Effector memory CD8-positive, alpha-beta T cell (primary cell): ENCODE measurements around the gene FXYD3.

ENCODE experiments used
- ATAC-seq: fragments of 150-1000 bp; cut with Tn5 transposase; replicated peaks from 2 replicates; pipeline ENCODE4 v1.10.0; 2021; ENCODE audit warnings: mild to moderate bottlenecking, moderate library complexity
- DNase-seq, 3 experiments: peaks; one replicate each; pipeline ENCODE4 v3.0.0; 2021
- H3K27ac Mint-ChIP-seq, 2 donors: one replicate each; pipeline ENCODE4 v1.8.0; 2022; ENCODE audit warnings: mild to moderate bottlenecking in 2 of 2, mixed read lengths in 2 of 2, moderate library complexity in 2 of 2
- H3K27me3 Mint-ChIP-seq, 2 donors: one replicate each; pipeline ENCODE4 v1.8.0; 2022; ENCODE audit warnings: mixed read lengths in 2 of 2
- H3K36me3 Mint-ChIP-seq: one replicate; pipeline ENCODE4 v1.8.0; 2022; ENCODE audit warnings: mild to moderate bottlenecking, moderate library complexity, mixed read lengths; ENCODE audit not compliant: insufficient read depth
- H3K4me1 Mint-ChIP-seq, 2 donors: one replicate each; pipeline ENCODE4 v1.8.0; 2022; ENCODE audit warnings: low read depth in 2 of 2, mixed read lengths in 2 of 2
- H3K4me3 Mint-ChIP-seq, 2 donors: one replicate each; pipeline ENCODE4 v1.8.0; 2022; ENCODE audit warnings: mild to moderate bottlenecking in 2 of 2, mixed read lengths in 2 of 2, moderate library complexity in 2 of 2
- H3K9me3 Mint-ChIP-seq, 2 donors: one replicate each; pipeline ENCODE4 v1.8.0; 2022; ENCODE audit warnings: mixed read lengths in 2 of 2

FXYD3 gene

GRCh38 chr19:35105047-35105410 is 10.6 kb upstream of the FXYD3 start:
- H3K4me3 Mint-ChIP-seq = no peak overlapping the region
- ATAC-seq = peak; percentile 8
- no peak for DNase-seq
- no peaks in the 10 kb centered on the region for H3K36me3 Mint-ChIP-seq
- no peaks in the 10 kb centered on the region for H3K9me3 Mint-ChIP-seq
- peaks cover 0 to 2% of the 10 kb centered on the region in 2 donors for H3K4me1 Mint-ChIP-seq
- no peaks in the 10 kb centered on the region for H3K27me3 Mint-ChIP-seq
- no peak overlapping the region for H3K27ac Mint-ChIP-seq

DNA sequence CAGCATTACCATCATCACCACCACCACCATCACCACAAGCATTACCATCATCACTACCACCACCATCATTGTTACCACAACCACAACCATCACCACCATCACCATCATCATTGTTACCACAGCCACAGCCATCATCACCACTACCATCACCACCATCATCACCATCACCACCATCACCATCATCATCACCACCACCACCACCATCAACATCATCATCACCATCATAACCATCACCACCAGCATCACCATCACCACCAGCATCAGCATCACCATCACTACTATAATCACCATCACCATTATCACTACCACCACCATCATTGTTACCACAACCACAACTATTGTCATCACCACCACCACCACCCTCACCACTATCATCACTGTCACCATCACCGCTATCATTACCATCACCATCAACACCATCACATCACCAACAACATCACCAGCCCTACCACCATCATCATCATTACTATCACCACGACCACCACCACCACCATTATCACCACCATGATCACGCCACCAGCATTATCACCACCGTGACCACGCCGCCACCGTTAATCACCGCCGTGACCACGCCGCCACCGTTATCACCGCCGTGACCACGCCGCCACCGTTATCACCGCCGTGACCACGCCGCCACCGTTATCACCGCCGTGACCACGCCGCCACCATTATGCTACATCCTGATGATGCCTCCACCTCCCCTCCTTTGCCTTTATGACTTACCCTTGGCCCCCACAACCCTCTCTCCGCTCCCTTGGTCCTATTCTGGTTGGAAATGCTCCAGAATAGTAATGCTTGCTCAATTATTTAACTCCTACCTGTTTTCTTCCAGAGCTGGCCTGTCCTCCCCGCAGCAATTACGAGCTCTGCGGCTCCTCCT is 10.0 kb upstream of the FXYD3 start:
- peaks cover 0 to 2% of the 10 kb centered on the region in 2 donors for H3K27me3 Mint-ChIP-seq
- no peak overlapping the region for H3K27ac Mint-ChIP-seq
- no peak for DNase-seq
- H3K4me1 Mint-ChIP-seq = peaks cover 0 to 2% of the 10 kb centered on the region in 2 donors
- peak; percentile 49 for ATAC-seq
- no peaks in the 10 kb centered on the region for H3K9me3 Mint-ChIP-seq
- no peaks in the 10 kb centered on the region for H3K36me3 Mint-ChIP-seq
- no peak overlapping the region for H3K4me3 Mint-ChIP-seq

DNA sequence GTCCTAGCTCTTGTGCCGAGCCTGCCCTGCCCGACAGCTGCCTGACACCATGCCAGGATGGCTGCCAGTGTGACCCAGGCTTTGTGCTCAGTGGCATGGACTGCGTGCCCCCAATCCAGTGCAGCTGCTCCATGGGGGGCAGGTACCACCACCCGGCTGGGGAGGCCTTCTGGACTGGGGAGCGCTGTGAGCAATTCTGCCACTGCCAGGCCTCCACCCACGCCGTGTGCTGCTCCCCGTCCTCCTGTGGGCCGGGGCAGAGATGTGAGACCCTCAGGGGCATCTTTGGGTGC is 9.4 kb upstream of the FXYD3 start:
- Mint-ChIP-seq H3K27me3 (peaks cover 0 to 6% of the 10 kb centered on the region in 2 donors), H3K4me1 (peaks cover 0 to 2% of the 10 kb centered on the region in 2 donors), H3K36me3 (no peaks in the 10 kb centered on the region), H3K9me3 (no peaks in the 10 kb centered on the region), H3K4me3 (no peak overlapping the region), H3K27ac (no peak overlapping the region)
- DNase-seq (no peak), ATAC-seq (no peak)

- Mint-ChIP-seq H3K36me3 (no peaks in the 10 kb centered on the region), H3K9me3 (no peaks in the 10 kb centered on the region), H3K27ac (peak overlapping the region in 1 of 2 donors; percentile 17), H3K4me3 (no peak overlapping the region), H3K27me3 (peaks cover 5 to 6% of the 10 kb centered on the region in 2 donors), H3K4me1 (peaks cover 0 to 2% of the 10 kb centered on the region in 2 donors)
- ATAC-seq = no peak
- no peak for DNase-seq
These were observed 8.6 kb upstream of the FXYD3 start for GRCh38 chr19:35106898-35107541.

- H3K4me3 Mint-ChIP-seq = no peak overlapping the region
- peaks cover 0 to 2% of the 10 kb centered on the region in 2 donors for H3K4me1 Mint-ChIP-seq
- peaks cover 6 to 10% of the 10 kb centered on the region in 2 donors for H3K27me3 Mint-ChIP-seq
- H3K27ac Mint-ChIP-seq = peak overlapping the region in 1 of 2 donors; percentile 17
- H3K36me3 Mint-ChIP-seq = no peaks in the 10 kb centered on the region
- no peak for ATAC-seq
- H3K9me3 Mint-ChIP-seq = no peaks in the 10 kb centered on the region
- DNase-seq = no peak
These were observed 8.1 kb upstream of the FXYD3 start for GRCh38 chr19:35107545-35107944.

DNA sequence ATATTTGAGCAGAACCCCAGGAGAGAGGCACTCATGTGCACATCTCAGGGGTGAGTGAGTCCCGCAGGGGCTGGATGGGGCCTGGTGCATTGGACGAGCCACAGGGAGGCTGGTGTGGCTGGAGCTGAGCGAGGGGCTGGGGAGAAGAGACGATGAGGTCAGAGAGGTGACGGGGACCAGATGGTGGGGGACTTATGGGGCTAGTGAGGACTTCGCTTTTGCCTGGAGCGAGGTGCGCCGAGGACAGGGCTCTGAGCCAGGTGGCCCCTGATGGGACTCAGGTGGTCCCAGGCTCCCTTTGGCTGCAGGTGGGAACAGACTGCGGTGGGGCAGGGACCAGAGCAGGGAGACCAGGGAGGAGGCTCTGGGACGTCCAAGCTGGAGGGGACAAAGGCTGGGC is 6.9 kb upstream of the FXYD3 start:
- no peak for ATAC-seq
- H3K27me3 Mint-ChIP-seq = peaks cover 6 to 10% of the 10 kb centered on the region in 2 donors
- H3K36me3 Mint-ChIP-seq = no peaks in the 10 kb centered on the region
- no peaks in the 10 kb centered on the region for H3K9me3 Mint-ChIP-seq
- peaks cover 0 to 2% of the 10 kb centered on the region in 2 donors for H3K4me1 Mint-ChIP-seq
- no peak overlapping the region for H3K4me3 Mint-ChIP-seq
- DNase-seq = no peak
- no peak overlapping the region for H3K27ac Mint-ChIP-seq

DNA sequence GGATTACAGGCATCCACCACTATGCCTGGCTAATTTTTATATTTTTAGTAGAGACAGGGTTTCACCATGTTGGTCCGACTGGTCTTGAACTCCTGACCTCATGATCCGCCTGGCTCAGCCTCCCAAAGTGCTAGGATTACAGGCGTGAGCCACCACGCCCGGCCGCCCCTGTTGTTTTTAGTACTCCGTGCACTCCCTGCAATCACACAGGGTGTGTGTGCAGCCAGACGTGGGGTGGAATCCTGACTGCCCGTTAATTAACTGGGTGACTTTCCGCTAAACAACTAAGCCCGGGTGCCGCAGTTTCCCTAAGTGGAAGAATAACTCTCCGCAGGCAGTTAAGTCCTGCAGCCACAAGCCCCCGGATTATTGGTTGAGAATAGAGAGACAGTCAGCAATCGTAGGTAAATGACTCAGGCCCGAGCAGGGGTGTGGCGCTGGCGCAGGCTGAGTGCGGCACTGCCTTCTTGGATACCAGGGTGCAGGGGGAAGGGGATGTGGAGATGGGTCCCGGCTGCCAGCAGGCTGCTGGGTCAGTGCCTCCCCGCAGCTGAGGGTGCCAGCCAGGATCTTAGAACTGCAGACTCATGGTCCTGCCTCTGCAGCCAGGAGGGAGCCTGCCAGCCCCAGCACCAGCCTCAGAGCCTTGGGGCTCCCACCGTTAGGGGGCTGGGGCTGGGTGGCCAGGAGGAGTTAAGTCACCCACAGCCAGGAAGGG is 6.1 kb upstream of the FXYD3 start:
- H3K27ac Mint-ChIP-seq = no peak overlapping the region
- ATAC-seq (no peak), DNase-seq (no peak)
- H3K27me3 Mint-ChIP-seq = peaks cover 6 to 10% of the 10 kb centered on the region in 2 donors
- no peaks in the 10 kb centered on the region for H3K9me3 Mint-ChIP-seq
- no peaks in the 10 kb centered on the region for H3K36me3 Mint-ChIP-seq
- H3K4me1 Mint-ChIP-seq = peaks cover 2% of the 10 kb centered on the region in 2 donors
- no peak overlapping the region for H3K4me3 Mint-ChIP-seq

DNA sequence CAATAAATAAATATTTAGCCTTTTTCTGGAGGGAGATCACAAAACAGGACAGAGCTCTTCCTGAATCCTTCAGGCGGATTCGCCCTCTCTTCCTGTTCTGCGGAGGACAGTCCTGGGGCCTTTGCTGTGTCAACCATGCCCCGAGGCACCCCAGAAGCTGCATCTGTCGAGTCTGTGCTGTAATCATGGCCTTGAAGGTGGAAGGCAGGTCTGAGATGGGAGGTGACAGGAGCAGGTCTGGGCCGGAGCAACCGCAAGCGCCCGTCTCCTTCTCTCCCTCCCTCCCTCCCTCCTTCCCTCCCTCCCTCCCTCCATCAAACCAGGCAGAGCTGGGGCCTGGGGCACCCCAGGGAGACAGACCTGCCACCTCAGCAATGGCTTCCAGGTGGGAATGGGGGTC is 4.6 kb upstream of the FXYD3 start:
- Mint-ChIP-seq H3K4me1 (peaks cover 4 to 6% of the 10 kb centered on the region in 2 donors), H3K27ac (no peak overlapping the region), H3K27me3 (peaks cover 6 to 10% of the 10 kb centered on the region in 2 donors), H3K9me3 (no peaks in the 10 kb centered on the region), H3K36me3 (no peaks in the 10 kb centered on the region), H3K4me3 (no peak overlapping the region)
- DNase-seq (no peak), ATAC-seq (no peak)

GRCh38 chr19:35112995-35113688 is 2.5 kb upstream of the FXYD3 start:
- Mint-ChIP-seq H3K27me3 (peaks cover 6 to 10% of the 10 kb centered on the region in 2 donors), H3K4me3 (no peak overlapping the region), H3K27ac (no peak overlapping the region), H3K9me3 (no peaks in the 10 kb centered on the region), H3K4me1 (peaks cover 4 to 6% of the 10 kb centered on the region in 2 donors), H3K36me3 (no peaks in the 10 kb centered on the region)
- no peak for ATAC-seq
- DNase-seq = no peak

DNA sequence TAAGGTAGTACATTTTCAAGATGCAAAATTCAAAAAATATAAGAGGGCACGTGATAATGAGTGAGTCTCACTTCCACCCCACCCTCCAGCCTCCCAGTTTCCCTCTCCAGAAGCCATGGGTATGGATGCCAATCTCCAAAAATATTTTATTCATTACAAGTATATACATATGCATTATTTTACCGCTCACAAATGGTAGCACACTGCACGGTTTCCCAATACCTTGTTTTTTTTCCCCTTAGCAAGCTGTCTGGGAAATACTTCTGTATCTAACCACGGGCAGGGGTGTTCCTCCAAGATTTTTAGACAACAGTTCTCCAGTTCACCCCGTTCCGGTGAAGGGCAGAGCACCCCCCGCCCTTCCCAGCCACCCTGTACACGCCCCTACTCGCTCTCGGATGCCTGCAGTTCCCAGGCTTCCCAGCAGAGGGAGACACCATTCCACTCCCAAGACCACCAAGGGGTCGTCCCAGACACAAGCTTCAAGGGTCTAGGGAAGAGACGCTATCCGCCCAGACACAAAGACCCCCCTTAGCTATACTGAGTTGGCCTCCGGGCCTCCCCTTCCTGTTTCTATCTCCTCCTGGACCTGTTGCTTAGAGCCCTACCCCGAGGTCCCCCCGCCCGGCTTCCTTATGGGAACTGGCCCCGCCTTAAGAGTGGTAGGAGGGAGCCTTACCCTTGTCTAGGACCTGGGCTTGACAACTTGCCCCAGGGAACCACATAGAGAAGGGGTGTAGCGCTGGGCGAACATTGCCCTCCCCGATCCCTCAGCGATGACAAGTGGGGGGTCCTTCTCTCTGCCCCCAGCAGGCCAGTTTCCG is 1.1 kb upstream of the FXYD3 start:
- DNase-seq = peak; percentile 57 to 68 (median 66)
- no peak overlapping the region for H3K27ac Mint-ChIP-seq
- no peaks in the 10 kb centered on the region for H3K9me3 Mint-ChIP-seq
- H3K27me3 Mint-ChIP-seq = peaks cover 6 to 10% of the 10 kb centered on the region in 2 donors
- H3K4me1 Mint-ChIP-seq = peaks cover 4 to 6% of the 10 kb centered on the region in 2 donors
- peak overlapping the region in 1 of 2 donors; percentile 36 for H3K4me3 Mint-ChIP-seq
- peak; percentile 89 for ATAC-seq
- peaks cover 3% of the 10 kb centered on the region for H3K36me3 Mint-ChIP-seq

DNA sequence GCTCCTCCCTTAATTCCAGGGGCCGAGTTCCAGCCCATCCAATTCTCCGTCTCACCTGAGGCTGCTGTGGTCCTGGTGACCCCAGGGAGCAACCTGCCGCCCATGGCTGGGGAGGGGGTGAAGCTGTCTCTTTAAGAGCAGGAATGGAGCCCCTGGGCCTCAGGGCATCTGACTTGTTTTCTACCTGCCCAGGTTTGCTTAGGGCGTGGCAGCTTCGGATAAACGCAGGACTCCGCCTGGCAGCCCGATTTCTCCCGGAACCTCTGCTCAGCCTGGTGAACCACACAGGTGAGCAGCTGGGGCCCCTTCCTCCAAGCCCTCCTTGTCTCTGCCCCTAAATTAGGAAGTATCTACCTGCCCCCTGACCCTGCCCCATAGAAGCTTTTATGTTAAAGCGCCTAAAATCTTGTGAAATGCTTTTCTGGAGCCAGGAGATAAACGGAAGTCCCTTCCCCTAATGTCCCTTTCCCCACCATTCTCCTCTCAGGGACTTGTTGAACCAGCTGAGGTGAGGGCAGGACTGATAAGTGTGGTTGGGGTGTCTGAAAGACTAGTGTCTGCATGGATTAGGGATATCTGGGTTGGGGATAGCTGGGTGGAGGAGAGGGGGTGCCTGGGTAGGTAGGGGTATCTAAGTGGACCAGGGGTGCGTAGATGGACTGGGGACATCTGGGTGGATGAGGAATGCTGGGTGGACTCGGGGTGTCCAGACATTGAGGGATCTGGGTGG is 614 bp downstream of the FXYD3 start:
- H3K27me3 Mint-ChIP-seq = peaks cover 0 to 10% of the 10 kb centered on the region in 2 donors
- ATAC-seq (no peak), DNase-seq (no peak)
- no peaks in the 10 kb centered on the region for H3K9me3 Mint-ChIP-seq
- H3K27ac Mint-ChIP-seq = peak overlapping the region in 1 of 2 donors; percentile 21
- H3K36me3 Mint-ChIP-seq = peaks cover 6% of the 10 kb centered on the region
- H3K4me1 Mint-ChIP-seq = peaks cover 4 to 6% of the 10 kb centered on the region in 2 donors
- H3K4me3 Mint-ChIP-seq = no peak overlapping the region

GRCh38 chr19:35117116-35117515 is 1.5 kb downstream of the FXYD3 start:
- ATAC-seq (no peak), DNase-seq (no peak)
- Mint-ChIP-seq H3K4me1 (peaks cover 4 to 6% of the 10 kb centered on the region in 2 donors), H3K9me3 (no peaks in the 10 kb centered on the region), H3K27me3 (peaks cover 0 to 3% of the 10 kb centered on the region in 2 donors), H3K27ac (no peak overlapping the region), H3K4me3 (no peak overlapping the region), H3K36me3 (peaks cover 6% of the 10 kb centered on the region)
